PC-3 (cell line): Measurements from ENCODE around the gene CD164L2. TPM values are rescaled to one million over a fixed set of nuclear protein-coding genes. Genes with fewer than 3 reads are reported as not detected.

Experiments
- ATAC-seq: fragments of 200-7000 bp; cut with Tn5 transposase; 2 replicates; pipeline ENCODE4 v1.9.1; 2020; ENCODE audit warnings: mild to moderate bottlenecking, moderate library complexity
- BruUV-seq: library from RNA; stranded (reverse); fragments of 400-500 nt; replicated peaks from 2 replicates; lab custom pipeline; 2021; lab: Mats Ljungman, UMichigan
- CTCF ChIA-PET: fragments of 300-600 bp; sonication (Branson Sonifier 250); formaldehyde crosslinking; loops from one replicate; lab custom pipeline; 2022; ENCODE audit warnings: antibody characterized with exemption; lab: Charles Lee
- POLR2A ChIA-PET: fragments of 300-600 bp; sonication (Branson Sonifier 250); formaldehyde crosslinking; loops from one replicate; lab custom pipeline; 2022; ENCODE audit warnings: antibody characterized with exemption; ENCODE audit not compliant: unreplicated experiment; lab: Charles Lee
- DNase-seq: peaks from one replicate; pipeline ENCODE4 v3.0.0-alpha.2; 2015
- H2AFZ ChIP-seq: fragments of 300-600 bp; sonication (generic); 2 replicates; pipeline ENCODE4 v1.6.0; 2016; ENCODE audit warnings: antibody characterized with exemption, low read length
- H3F3A ChIP-seq: fragments of 300-600 bp; sonication (generic); one replicate; pipeline ENCODE4 v1.6.0; 2017; ENCODE audit warnings: antibody characterized with exemption, low read length, control low read depth, mild to moderate bottlenecking; ENCODE audit not compliant: unreplicated experiment
- H3K27ac ChIP-seq: fragments of 300-600 bp; sonication (generic); 2 replicates; pipeline ENCODE4 v1.5.1; 2016; ENCODE audit warnings: mild to moderate bottlenecking, low read length
- H3K27me3 ChIP-seq: fragments of 300-600 bp; sonication (generic); 2 replicates; pipeline ENCODE4 v1.6.1; 2016; ENCODE audit warnings: low read length, mixed read lengths
- H3K36me3 ChIP-seq: fragments of 300-600 bp; sonication (generic); 2 replicates; pipeline ENCODE4 v1.6.1; 2016; ENCODE audit warnings: low read depth, mixed run types, low read length, mixed read lengths
- H3K4me1 ChIP-seq: fragments of 300-600 bp; sonication (generic); 2 replicates; pipeline ENCODE4 v1.5.1; 2016; ENCODE audit warnings: low read length; ENCODE audit not compliant: insufficient read depth
- H3K4me2 ChIP-seq: fragments of 300-600 bp; sonication (generic); 2 replicates; pipeline ENCODE4 v1.6.0; 2016; ENCODE audit warnings: low read length
- H3K4me3 ChIP-seq: fragments of 300-600 bp; sonication (generic); 2 replicates; pipeline ENCODE4 v1.5.1; 2016; ENCODE audit warnings: mild to moderate bottlenecking, low read length, mixed read lengths
- H3K79me2 ChIP-seq: fragments of 300-600 bp; sonication (generic); 2 replicates; pipeline ENCODE4 v1.6.1; 2017; ENCODE audit warnings: low read length, mixed read lengths
- H3K9ac ChIP-seq: fragments of 300-600 bp; sonication (generic); 2 replicates; pipeline ENCODE4 v1.6.0; 2016; ENCODE audit warnings: mild to moderate bottlenecking, low read length
- H3K9me2 ChIP-seq: fragments of 300-600 bp; sonication (generic); replicated peaks from 2 replicates; pipeline ENCODE4 v1.6.1; 2016; ENCODE audit warnings: mixed run types, low read length, mixed read lengths
- H3K9me3 ChIP-seq: fragments of 300-600 bp; sonication (generic); 2 replicates; pipeline ENCODE4 v1.6.1; 2016; ENCODE audit warnings: low read length, mixed read lengths
- H4K20me1 ChIP-seq: fragments of 300-600 bp; sonication (generic); 2 replicates; pipeline ENCODE4 v1.6.1; 2016; ENCODE audit warnings: low read length, mixed read lengths
- EZH2 ChIP-seq: fragments of 300-600 bp; sonication (generic); IDR thresholded peaks from one replicate; pipeline ENCODE4 v1.6.1; 2017; ENCODE audit warnings: antibody characterized with exemption, mild to moderate bottlenecking, low read length; ENCODE audit not compliant: unreplicated experiment
- EZH2phosphoT487 ChIP-seq: fragments of 300-600 bp; sonication (generic); IDR thresholded peaks from 2 replicates; pipeline ENCODE4 v1.6.1; 2018; ENCODE audit warnings: mild to moderate bottlenecking, antibody characterized with exemption, low read length, borderline replicate concordance
- intact Hi-C: fragments of 100-400 bp; cut with micrococcal nuclease; formaldehyde crosslinking; loops from 2 replicates; pipeline ENCODE4 v1.9.0; 2023
- total RNA-seq: library from RNA; depleted of rRNA; stranded (reverse); fragments of >200 nt; gene quantifications from 2 replicates; pipeline ENCODE4 v1.2.3, GENCODE V29; 2014
- TF ChIP-seq, protein P1 (sequence below): fragments of 300-600 bp; sonication (generic); conservative IDR thresholded peaks from 2 replicates; pipeline ENCODE4 v1.5.1; 2017; ENCODE audit warnings: antibody characterized with exemption, low read depth, mild to moderate bottlenecking, low read length

Gene CD164L2
- total RNA-seq, 1 experiment from 2014 or later, result 0.47 TPM

DNA sequence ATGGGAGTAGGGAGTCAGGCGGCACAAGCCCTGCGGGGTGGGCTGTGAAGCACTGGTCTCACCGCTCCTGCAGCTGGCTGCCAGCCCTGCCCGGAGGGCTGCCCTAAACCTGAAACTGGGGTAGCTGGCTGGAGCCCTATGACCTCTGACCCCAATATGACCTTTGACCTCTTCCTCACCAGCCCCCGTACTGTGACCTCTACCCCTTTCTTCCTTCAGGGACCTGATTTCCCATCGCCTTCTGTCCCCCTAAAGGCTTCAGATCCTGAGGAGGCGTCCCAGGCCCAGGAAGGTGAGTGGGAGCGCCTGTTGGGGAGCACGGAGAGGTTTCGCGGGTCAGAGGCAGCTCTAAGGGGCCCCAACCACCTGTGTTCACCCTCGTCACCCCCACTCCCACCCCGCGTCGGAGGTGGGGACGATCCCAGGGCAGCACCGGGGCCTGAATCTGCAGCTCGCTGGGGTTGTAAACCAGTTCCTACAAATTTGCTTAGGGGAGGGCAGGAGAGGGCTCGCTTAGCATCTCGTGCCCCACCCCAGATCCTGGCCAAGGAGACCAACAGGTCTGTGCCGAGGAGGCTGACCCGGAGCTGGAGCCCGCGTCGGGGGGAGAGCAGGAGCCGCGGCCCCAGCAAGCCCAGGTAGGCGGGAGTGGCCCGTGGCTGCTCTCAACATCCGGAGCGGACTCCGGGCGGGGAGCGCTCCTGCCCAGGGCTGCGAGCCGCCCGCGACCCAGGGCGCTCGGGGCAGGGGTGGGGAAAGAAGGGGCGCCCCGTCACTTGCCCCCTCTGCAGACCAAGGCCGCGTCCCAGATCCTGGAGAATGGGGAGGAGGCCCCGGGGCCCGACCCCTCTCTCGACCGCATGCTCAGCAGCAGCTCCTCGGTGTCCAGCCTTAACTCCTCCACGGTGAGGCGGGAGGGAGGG lies 34.0 kb downstream of the CD164L2 start:
- Histone ChIP-seq H3K79me2 (peaks cover under 1% of the 10 kb centered on the region; the same call in 1 of the 2 replicates), H3K36me3 (no peaks in the 10 kb centered on the region), H3K27ac (peak overlapping the region; percentile 60), H3K9me3 (no peaks in the 10 kb centered on the region), H3K9me2 (no peaks in the 10 kb centered on the region), H3K4me1 (peaks cover 16% of the 10 kb centered on the region), H3K4me3 (peak overlapping the region; percentile 71), H3F3A (no peaks in the 10 kb centered on the region), H3K27me3 (no peaks in the 10 kb centered on the region), H3K9ac (peak overlapping the region; percentile 69), H4K20me1 (no peaks in the 10 kb centered on the region), H2AFZ (peak overlapping the region; percentile 82), H3K4me2 (peak overlapping the region; percentile 96)
- POLR2A ChIA-PET, result interaction anchor here (0.7 kb wide), 1 partner anchor 18 kb away, joined by 11 read pairs; the partner anchor contains the start of gene MAP3K6
- peak; percentile 90 for DNase-seq
- ATAC-seq, result peak; percentile 81
- TF ChIP-seq EZH2 (no peak), EZH2phosphoT487 (no peak)
- TF ChIP-seq, protein P1, sequence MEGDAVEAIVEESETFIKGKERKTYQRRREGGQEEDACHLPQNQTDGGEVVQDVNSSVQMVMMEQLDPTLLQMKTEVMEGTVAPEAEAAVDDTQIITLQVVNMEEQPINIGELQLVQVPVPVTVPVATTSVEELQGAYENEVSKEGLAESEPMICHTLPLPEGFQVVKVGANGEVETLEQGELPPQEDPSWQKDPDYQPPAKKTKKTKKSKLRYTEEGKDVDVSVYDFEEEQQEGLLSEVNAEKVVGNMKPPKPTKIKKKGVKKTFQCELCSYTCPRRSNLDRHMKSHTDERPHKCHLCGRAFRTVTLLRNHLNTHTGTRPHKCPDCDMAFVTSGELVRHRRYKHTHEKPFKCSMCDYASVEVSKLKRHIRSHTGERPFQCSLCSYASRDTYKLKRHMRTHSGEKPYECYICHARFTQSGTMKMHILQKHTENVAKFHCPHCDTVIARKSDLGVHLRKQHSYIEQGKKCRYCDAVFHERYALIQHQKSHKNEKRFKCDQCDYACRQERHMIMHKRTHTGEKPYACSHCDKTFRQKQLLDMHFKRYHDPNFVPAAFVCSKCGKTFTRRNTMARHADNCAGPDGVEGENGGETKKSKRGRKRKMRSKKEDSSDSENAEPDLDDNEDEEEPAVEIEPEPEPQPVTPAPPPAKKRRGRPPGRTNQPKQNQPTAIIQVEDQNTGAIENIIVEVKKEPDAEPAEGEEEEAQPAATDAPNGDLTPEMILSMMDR, result no peak
- intact Hi-C loops, result loop anchor here (1.0 kb wide), 1 partner anchor 8 kb away; no protein-coding TSS in a partner anchor
- BruUV-seq, result TSS peak; percentile 40
- CTCF ChIA-PET, result interaction anchor here (0.5 to 0.7 kb wide), 3 partner anchors 50 to 114 kb away, joined by 3 to 4 read pairs (median 4); partner anchors contain the start of gene WDTC1

DNA sequence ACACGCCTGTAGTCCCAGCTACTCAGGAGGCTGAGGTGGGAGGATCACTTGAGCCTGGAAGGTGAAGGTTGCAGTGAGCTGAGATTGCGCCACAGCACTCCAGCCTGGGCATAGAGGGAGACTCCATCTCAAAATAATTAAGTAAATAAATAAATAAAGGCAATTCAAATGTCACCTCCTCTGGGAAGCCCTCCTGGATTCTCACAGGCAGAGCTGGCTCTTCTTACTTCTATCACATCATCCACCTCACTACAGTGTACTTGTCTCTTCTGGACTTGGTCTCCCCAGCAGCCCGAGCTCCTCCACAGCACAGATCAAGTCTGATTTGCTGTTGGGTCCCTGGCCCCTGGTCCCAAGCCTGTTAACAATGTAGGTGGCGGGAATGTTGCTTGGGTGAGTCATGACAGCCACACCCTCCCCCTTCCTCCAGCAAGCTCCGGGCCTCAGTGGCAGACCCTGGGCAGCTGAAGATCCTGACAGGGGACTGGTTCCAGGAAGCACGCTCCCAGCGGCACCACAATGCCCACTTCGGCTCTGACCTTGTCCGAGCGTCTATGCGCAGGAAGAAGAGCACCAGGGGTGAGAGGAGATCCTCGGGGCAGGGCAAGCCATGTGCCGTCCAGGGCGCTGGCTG lies 36.0 kb downstream of the CD164L2 start:
- POLR2A ChIA-PET, result no interaction called here
- DNase-seq, result peak; percentile 51
- BruUV-seq, result no TSS peak
- peaks cover 35% of the 10 kb centered on the region for H3K4me1 ChIP-seq
- no peak overlapping the region for H3K4me3 ChIP-seq
- intact Hi-C loops, result no loop called here
- CTCF ChIA-PET, result no interaction called here
- H3K36me3 ChIP-seq, result no peaks in the 10 kb centered on the region
- no peaks in the 10 kb centered on the region for H4K20me1 ChIP-seq
- no peaks in the 10 kb centered on the region for H3K9me3 ChIP-seq
- H2AFZ ChIP-seq, result no peak overlapping the region
- no peaks in the 10 kb centered on the region for H3K27me3 ChIP-seq
- no peaks in the 10 kb centered on the region for H3F3A ChIP-seq
- no peak for ATAC-seq
- H3K27ac ChIP-seq, result no peak overlapping the region
- H3K9ac ChIP-seq, result no peak overlapping the region
- H3K4me2 ChIP-seq, result 0 out of 2 replicates have a peak overlapping the region, but pooled peaks have one; percentile 15
- no peaks in the 10 kb centered on the region for H3K9me2 ChIP-seq
- TF ChIP-seq, protein P1, result no peak
- TF ChIP-seq EZH2 (no peak), EZH2phosphoT487 (no peak)
- peaks cover 21% of the 10 kb centered on the region for H3K79me2 ChIP-seq
